Measurements from ENCODE around the gene TUBB4B.

TUBB4B gene

GRCh38 chr9:137243626-137244485, 2.8 kb downstream of the TUBB4B start:
- DNase-seq (ENCODE audit: extremely low read depth, low read depth): no peak
- H3K4me3 ChIP-seq (replicated peaks; ENCODE audit: low read depth, low read length): 0 out of 2 replicates have a peak overlapping the region, but pooled peaks have one; percentile 3
- TF ChIP-seq CTCF (IDR thresholded peaks at IDR 0.05; ENCODE audit: low read depth, low read length, missing control alignments): no peak

GRCh38 chr9:137244486-137245449, 3.7 kb downstream of the TUBB4B start:
- no peak overlapping the region for H3K4me3 ChIP-seq (replicated peaks; ENCODE audit: low read depth, low read length)
- no peak for TF ChIP-seq CTCF (IDR thresholded peaks at IDR 0.05; ENCODE audit: low read depth, low read length, missing control alignments)
- no peak for DNase-seq (ENCODE audit: extremely low read depth, low read depth)

GRCh38 chr9:137245450-137246421, 4.6 kb downstream of the TUBB4B start:
- H3K4me3 ChIP-seq (replicated peaks; ENCODE audit: low read depth, low read length): no peak overlapping the region
- TF ChIP-seq CTCF (IDR thresholded peaks at IDR 0.05; ENCODE audit: low read depth, low read length, missing control alignments): no peak
- DNase-seq (ENCODE audit: extremely low read depth, low read depth): no peak

GRCh38 chr9:137247135-137247915, 6.2 kb downstream of the TUBB4B start:
- DNase-seq (ENCODE audit: extremely low read depth, low read depth): no peak
- TF ChIP-seq CTCF (IDR thresholded peaks at IDR 0.05; ENCODE audit: low read depth, low read length, missing control alignments): no peak
- H3K4me3 ChIP-seq (replicated peaks; ENCODE audit: low read depth, low read length): no peak overlapping the region

GRCh38 chr9:137247916-137248175, 6.8 kb downstream of the TUBB4B start:
- H3K4me3 ChIP-seq (replicated peaks; ENCODE audit: low read depth, low read length): no peak overlapping the region
- no peak for DNase-seq (ENCODE audit: extremely low read depth, low read depth)
- no peak for TF ChIP-seq CTCF (IDR thresholded peaks at IDR 0.05; ENCODE audit: low read depth, low read length, missing control alignments)

All from HFF-Myc (cell line).